SU-DHL-6 (cell line): ENCODE data around the gene OSBPL6.

Experiments
- H2AFZ ChIP-seq: fragments of 200-600 bp; sonication (generic); 2 replicates; pipeline ENCODE4 v1.6.1; 2014; ENCODE audit warnings: low read depth, mild to moderate bottlenecking, moderate library complexity, mixed read lengths, antibody characterized with exemption, low read length; ENCODE audit not compliant: severe bottlenecking
- H3F3A ChIP-seq: fragments of 200-600 bp; shearing (Covaris generic); 2 replicates; pipeline ENCODE4 v1.6.0; 2016; ENCODE audit warnings: antibody characterized with exemption, mild to moderate bottlenecking; ENCODE audit not compliant: insufficient read depth
- H3K27ac ChIP-seq: fragments of 200-600 bp; sonication (generic); 2 replicates; pipeline ENCODE4 v1.5.1; 2016; ENCODE audit warnings: low read depth, mild to moderate bottlenecking, low read length, moderate library complexity, mixed read lengths
- H3K27me3 ChIP-seq: fragments of 200-600 bp; sonication (generic), shearing (Covaris generic); 2 replicates; pipeline ENCODE4 v1.6.0; 2014; ENCODE audit warnings: mild to moderate bottlenecking, low read length
- H3K36me3 ChIP-seq: fragments of 200-600 bp; sonication (generic); 2 replicates; pipeline ENCODE4 v1.6.1; 2014; ENCODE audit warnings: mild to moderate bottlenecking, low read length, mixed read lengths
- H3K4me2 ChIP-seq: fragments of 300-600, 200-600 bp; shearing (Covaris generic), sonication (generic); 2 replicates; pipeline ENCODE4 v1.6.0; 2014; ENCODE audit warnings: low read length, low read depth, mild to moderate bottlenecking; ENCODE audit not compliant: poor library complexity, severe bottlenecking
- H3K4me3 ChIP-seq: fragments of 200-600 bp; sonication (generic); 2 replicates; pipeline ENCODE4 v1.5.1; 2014; ENCODE audit warnings: antibody characterized with exemption, low read length, mild to moderate bottlenecking, mixed read lengths; ENCODE audit not compliant: insufficient read depth, poor library complexity, severe bottlenecking
- H3K79me2 ChIP-seq: fragments of 200-600 bp; sonication (generic); 2 replicates; pipeline ENCODE4 v1.6.1; 2014; ENCODE audit warnings: mild to moderate bottlenecking, low read length, moderate library complexity; ENCODE audit not compliant: insufficient read depth
- H3K9ac ChIP-seq: fragments of 200-600 bp; sonication (generic); 2 replicates; pipeline ENCODE4 v1.7.0; 2014; ENCODE audit warnings: mild to moderate bottlenecking, low read length
- H3K9me2 ChIP-seq: fragments of 200-600 bp; sonication (generic); replicated peaks from 2 replicates; pipeline ENCODE4 v1.6.1; 2014; ENCODE audit warnings: low read length; ENCODE audit not compliant: insufficient read depth
- H3K9me3 ChIP-seq: fragments of 200-600 bp; sonication (generic); 2 replicates; pipeline ENCODE4 v1.6.1; 2014; ENCODE audit warnings: low read length, mixed read lengths; ENCODE audit not compliant: insufficient read depth
- H4K20me1 ChIP-seq: fragments of 200-600 bp; sonication (generic); 2 replicates; pipeline ENCODE4 v1.6.1; 2014; ENCODE audit warnings: low read depth, mild to moderate bottlenecking, antibody characterized with exemption, low read length, moderate library complexity, mixed read lengths
- EZH2phosphoT487 ChIP-seq: fragments of 200-600 bp; sonication (generic), shearing (Covaris generic); conservative IDR thresholded peaks from 2 replicates; pipeline ENCODE4 v1.6.1; 2018; ENCODE audit warnings: mild to moderate bottlenecking, antibody characterized with exemption, low read length, moderate library complexity, mixed read lengths
- TF ChIP-seq, protein P1 (sequence below): fragments of 200-600 bp; sonication (generic); IDR thresholded peaks from one replicate; pipeline ENCODE4 v1.5.1; 2017; ENCODE audit warnings: antibody characterized with exemption, mild to moderate bottlenecking, low read length, moderate library complexity; ENCODE audit not compliant: insufficient read depth, poor library complexity, severe bottlenecking

Gene OSBPL6

DNA sequence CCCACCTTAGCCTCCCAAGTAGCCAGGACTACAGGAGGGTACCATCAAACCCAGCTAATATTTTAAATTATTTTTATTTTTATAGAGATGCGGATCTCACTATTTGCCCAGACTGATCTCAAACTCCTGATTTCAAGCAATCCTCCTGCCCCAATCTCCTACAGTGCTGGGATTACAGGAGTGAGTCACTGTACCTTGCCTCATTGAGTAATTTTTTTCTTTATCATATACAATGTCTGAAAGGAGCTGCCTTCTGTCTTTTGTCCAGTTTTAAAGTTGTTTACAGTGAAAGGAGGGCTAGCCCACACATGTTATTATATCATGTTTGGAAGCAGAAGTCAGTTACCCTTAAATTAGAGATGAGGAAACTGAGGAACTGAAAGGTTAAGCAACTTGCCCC, 224.1 kb downstream of the OSBPL6 start:
- no peaks in the 10 kb centered on the region for H3K79me2 ChIP-seq
- H4K20me1 ChIP-seq: no peaks in the 10 kb centered on the region
- H3K4me2 ChIP-seq: no peak overlapping the region
- no peak overlapping the region for H3K27ac ChIP-seq
- no peak overlapping the region for H3K9ac ChIP-seq
- no peaks in the 10 kb centered on the region for H3F3A ChIP-seq
- no peaks in the 10 kb centered on the region for H3K36me3 ChIP-seq
- no peak overlapping the region for H2AFZ ChIP-seq
- H3K27me3 ChIP-seq: no peaks in the 10 kb centered on the region
- H3K4me3 ChIP-seq: no peak overlapping the region
- TF ChIP-seq EZH2phosphoT487: no peak
- TF ChIP-seq, protein P1, sequence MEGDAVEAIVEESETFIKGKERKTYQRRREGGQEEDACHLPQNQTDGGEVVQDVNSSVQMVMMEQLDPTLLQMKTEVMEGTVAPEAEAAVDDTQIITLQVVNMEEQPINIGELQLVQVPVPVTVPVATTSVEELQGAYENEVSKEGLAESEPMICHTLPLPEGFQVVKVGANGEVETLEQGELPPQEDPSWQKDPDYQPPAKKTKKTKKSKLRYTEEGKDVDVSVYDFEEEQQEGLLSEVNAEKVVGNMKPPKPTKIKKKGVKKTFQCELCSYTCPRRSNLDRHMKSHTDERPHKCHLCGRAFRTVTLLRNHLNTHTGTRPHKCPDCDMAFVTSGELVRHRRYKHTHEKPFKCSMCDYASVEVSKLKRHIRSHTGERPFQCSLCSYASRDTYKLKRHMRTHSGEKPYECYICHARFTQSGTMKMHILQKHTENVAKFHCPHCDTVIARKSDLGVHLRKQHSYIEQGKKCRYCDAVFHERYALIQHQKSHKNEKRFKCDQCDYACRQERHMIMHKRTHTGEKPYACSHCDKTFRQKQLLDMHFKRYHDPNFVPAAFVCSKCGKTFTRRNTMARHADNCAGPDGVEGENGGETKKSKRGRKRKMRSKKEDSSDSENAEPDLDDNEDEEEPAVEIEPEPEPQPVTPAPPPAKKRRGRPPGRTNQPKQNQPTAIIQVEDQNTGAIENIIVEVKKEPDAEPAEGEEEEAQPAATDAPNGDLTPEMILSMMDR: no peak
- no peaks in the 10 kb centered on the region for H3K9me3 ChIP-seq
- no peaks in the 10 kb centered on the region for H3K9me2 ChIP-seq

- Histone ChIP-seq H3K9ac (no peak overlapping the region), H3K36me3 (no peaks in the 10 kb centered on the region), H3F3A (no peaks in the 10 kb centered on the region), H3K79me2 (no peaks in the 10 kb centered on the region), H3K9me2 (no peaks in the 10 kb centered on the region), H2AFZ (no peak overlapping the region), H3K9me3 (no peaks in the 10 kb centered on the region), H3K27ac (no peak overlapping the region), H4K20me1 (no peaks in the 10 kb centered on the region), H3K27me3 (no peaks in the 10 kb centered on the region), H3K4me3 (no peak overlapping the region), H3K4me2 (no peak overlapping the region)
- TF ChIP-seq, protein P1: no peak
- no peak for TF ChIP-seq EZH2phosphoT487
These were observed 224.8 kb downstream of the OSBPL6 start for GRCh38 chr2:178419123-178419522.

DNA sequence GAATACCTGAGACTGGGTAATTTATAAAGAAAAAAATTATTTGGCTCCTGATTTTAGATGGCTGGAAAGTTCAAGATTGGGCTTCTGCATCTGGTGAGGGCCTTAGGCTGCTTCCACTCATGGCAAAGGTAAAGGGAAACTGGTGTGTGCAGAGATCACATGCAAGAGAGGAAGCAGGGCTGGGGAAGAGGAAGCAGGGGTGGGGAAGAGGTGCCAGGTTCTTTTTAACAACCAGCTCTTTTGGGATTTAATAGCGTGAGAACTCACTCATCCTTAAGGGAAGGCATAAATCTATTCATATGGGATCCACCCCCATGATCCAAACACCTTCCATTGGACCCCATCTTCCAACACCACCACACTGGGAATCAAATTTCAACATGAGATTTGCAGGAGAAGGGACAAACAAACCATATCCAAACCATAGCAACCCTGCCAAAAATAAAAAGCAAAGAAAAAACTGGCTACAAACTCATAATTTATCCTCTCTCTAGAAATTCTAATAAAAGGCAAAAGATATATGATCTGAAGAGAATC, 226.2 kb downstream of the OSBPL6 start:
- Histone ChIP-seq H3K27me3 (no peaks in the 10 kb centered on the region), H3K4me3 (no peak overlapping the region), H3F3A (no peaks in the 10 kb centered on the region), H3K9me2 (no peaks in the 10 kb centered on the region), H4K20me1 (no peaks in the 10 kb centered on the region), H3K4me2 (no peak overlapping the region), H3K36me3 (no peaks in the 10 kb centered on the region), H3K27ac (no peak overlapping the region), H3K9me3 (no peaks in the 10 kb centered on the region), H2AFZ (no peak overlapping the region), H3K9ac (no peak overlapping the region), H3K79me2 (no peaks in the 10 kb centered on the region)
- no peak for TF ChIP-seq EZH2phosphoT487
- TF ChIP-seq, protein P1: no peak
